ENCODE results near the gene UFC1. TPM values are rescaled to one million over a fixed set of nuclear protein-coding genes. Genes with fewer than 3 reads are reported as not detected.

UFC1 gene
- total and polyA plus RNA-seq, 2 of the 13 experiments (the other 11 are each of a cell fraction or from before 2014, with no cell fraction given): 72.8 to 85.2 TPM

GRCh38 chr1:161132410-161133219, 21.2 kb upstream of the UFC1 start, which contains the start of gene DEDD (continued):
- TF ChIP-seq ZFP91 (CRISPR knock-in tag; IDR thresholded peaks at IDR 0.05; ENCODE audit: borderline replicate concordance): no peak; the same call in 1 of the 2 replicates
- peak; percentile 94 for TF ChIP-seq PRDM15 (CRISPR knock-in tag; IDR thresholded peaks at IDR 0.05)
- TF ChIP-seq SIX1 (CRISPR knock-in tag; IDR thresholded peaks at IDR 0.05; ENCODE audit: borderline replicate concordance): no peak
- peak; percentile 75 for TF ChIP-seq SAP130 (CRISPR knock-in tag; IDR thresholded peaks at IDR 0.05; ENCODE audit: low read depth)
- TF ChIP-seq ZNF441 (CRISPR knock-in tag; IDR thresholded peaks at IDR 0.05; ENCODE audit: borderline replicate concordance): peak; percentile 77; the same call in 1 of the 2 replicates
- TF ChIP-seq KAT8 (CRISPR knock-in tag; IDR thresholded peaks at IDR 0.05): peak; percentile 63; the same call in 1 of the 2 replicates
- TF ChIP-seq MYNN (CRISPR knock-in tag; IDR thresholded peaks at IDR 0.05; ENCODE audit: low read depth): no peak; the same call in 1 of the 2 replicates
- TF ChIP-seq ZBTB26 (CRISPR knock-in tag; IDR thresholded peaks at IDR 0.05; ENCODE audit: borderline replicate concordance): peak; percentile 84; the same call in 1 of the 2 replicates
- TF ChIP-seq ZNF598 (CRISPR knock-in tag; IDR thresholded peaks at IDR 0.05; ENCODE audit: borderline replicate concordance): 0 out of 2 replicates have a peak, but pooled peaks have one; percentile 28
- TF ChIP-seq ZNF205 (CRISPR knock-in tag; IDR thresholded peaks at IDR 0.05): peak; percentile 49; the same call in 1 of the 2 replicates
- peak; percentile 3; the same call in 1 of the 2 replicates for TF ChIP-seq SP5 (CRISPR knock-in tag; IDR thresholded peaks at IDR 0.05; ENCODE audit: borderline replicate concordance, low read depth)
- no peak; the same call in 1 of the 2 replicates for TF ChIP-seq THAP9 (CRISPR knock-in tag; IDR thresholded peaks at IDR 0.05; ENCODE audit: borderline replicate concordance)
- peak; percentile 19 for TF ChIP-seq RARA (CRISPR knock-in tag; IDR thresholded peaks at IDR 0.05)
- TF ChIP-seq NFIC (IDR thresholded peaks at IDR 0.05; ENCODE audit: low read length): peak; percentile 48; the same call in 1 of the 2 replicates
- TF ChIP-seq SALL2 (CRISPR knock-in tag; IDR thresholded peaks at IDR 0.05): no peak; the same call in 1 of the 2 replicates
- peak; percentile 38 for TF ChIP-seq MED8 (CRISPR knock-in tag; IDR thresholded peaks at IDR 0.05; ENCODE audit: insufficient replicate concordance)
- peak; percentile 32; the same call in 1 of the 2 replicates for TF ChIP-seq GATAD1 (CRISPR knock-in tag; IDR thresholded peaks at IDR 0.05)
- TF ChIP-seq MXD4 (CRISPR knock-in tag; IDR thresholded peaks at IDR 0.05): peak; percentile 28; the same call in 1 of the 2 replicates
- peak; percentile 54; the same call in 1 of the 2 replicates for TF ChIP-seq BORCS8-MEF2B (CRISPR knock-in tag; IDR thresholded peaks at IDR 0.05)

All from HepG2 (cell line).